Trophoblast cell (in vitro differentiated cells and primary cell): ENCODE measurements around the gene C16orf96.

Experiments
- DNase-seq, 2 donors: peaks; one replicate each; pipeline ENCODE4 v3.0.0-alpha.2; 2016
- H2AFZ ChIP-seq: 2 replicates; pipeline ENCODE4 v1.6.1; 2013; ENCODE audit warnings: low read length, moderate library complexity, mild to moderate bottlenecking; ENCODE audit not compliant: insufficient read depth, poor library complexity
- H2AK5ac ChIP-seq: 2 replicates; pipeline ENCODE4 v1.6.1; 2013; ENCODE audit warnings: mild to moderate bottlenecking, low read length
- H2BK120ac ChIP-seq: 2 replicates; pipeline ENCODE4 v1.6.1; 2013; ENCODE audit warnings: low read length, mild to moderate bottlenecking, moderate library complexity; ENCODE audit not compliant: insufficient read depth, poor library complexity
- H2BK12ac ChIP-seq: 2 replicates; pipeline ENCODE4 v1.6.1; 2013; ENCODE audit warnings: mild to moderate bottlenecking, low read length, moderate library complexity
- H2BK5ac ChIP-seq: 2 replicates; pipeline ENCODE4 v1.6.1; 2013; ENCODE audit warnings: low read length, low read depth, moderate library complexity, mild to moderate bottlenecking; ENCODE audit not compliant: poor library complexity
- H3K14ac ChIP-seq: 2 replicates; pipeline ENCODE4 v1.6.1; 2013; ENCODE audit warnings: mild to moderate bottlenecking, low read length
- H3K18ac ChIP-seq: 2 replicates; pipeline ENCODE4 v1.6.1; 2013; ENCODE audit warnings: mild to moderate bottlenecking, low read length
- H3K23ac ChIP-seq: 2 replicates; pipeline ENCODE4 v1.6.1; 2013; ENCODE audit warnings: low read length
- H3K27ac ChIP-seq: 2 replicates; pipeline ENCODE4 v1.5.1; 2013; ENCODE audit warnings: low read depth, mild to moderate bottlenecking, inconsistent platforms, low read length, moderate library complexity
- H3K27me3 ChIP-seq: 2 replicates; pipeline ENCODE4 v1.6.1; 2013; ENCODE audit warnings: inconsistent platforms, mild to moderate bottlenecking, low read length, moderate library complexity; ENCODE audit not compliant: insufficient read depth
- H3K36me3 ChIP-seq, 2 experiments: 1 replicate in 1 of 2; 2 replicates in 1 of 2; pipeline ENCODE4 v1.6.1; 2013; ENCODE audit warnings: low read length in 2 of 2, mild to moderate bottlenecking in 2 of 2, moderate library complexity in 1 of 2; ENCODE audit not compliant: insufficient read depth in 2 of 2, control insufficient read depth in 1 of 2
- H3K4ac ChIP-seq: 2 replicates; pipeline ENCODE4 v1.6.1; 2013; ENCODE audit warnings: low read depth, mild to moderate bottlenecking, low read length, moderate library complexity
- H3K4me1 ChIP-seq, 2 experiments: 1 replicate in 1 of 2; 2 replicates in 1 of 2; pipeline ENCODE4 v1.6.1; 2013; ENCODE audit warnings: low read length in 2 of 2, mild to moderate bottlenecking in 2 of 2, moderate library complexity in 1 of 2; ENCODE audit not compliant: insufficient read depth in 2 of 2, control insufficient read depth in 1 of 2
- H3K4me2 ChIP-seq: 2 replicates; pipeline ENCODE4 v1.6.1; 2013; ENCODE audit warnings: inconsistent platforms, mild to moderate bottlenecking, low read length, moderate library complexity
- H3K4me3 ChIP-seq: 2 replicates; pipeline ENCODE4 v1.5.1; 2013; ENCODE audit warnings: mild to moderate bottlenecking, low read depth, low read length, inconsistent platforms
- H3K79me1 ChIP-seq: one replicate; pipeline ENCODE4 v1.6.1; 2013; ENCODE audit warnings: low read length
- H3K79me2 ChIP-seq: 2 replicates; pipeline ENCODE4 v1.6.1; 2013; ENCODE audit warnings: low read length, mild to moderate bottlenecking; ENCODE audit not compliant: control insufficient read depth, insufficient read depth, poor library complexity
- H3K9ac ChIP-seq: 2 replicates; pipeline ENCODE4 v1.6.1; 2013; ENCODE audit warnings: mild to moderate bottlenecking, low read length
- H3K9me3 ChIP-seq: 2 replicates; pipeline ENCODE4 v1.6.1; 2013; ENCODE audit warnings: low read depth, mild to moderate bottlenecking, control low read depth, inconsistent platforms, low read length; ENCODE audit not compliant: insufficient read depth
- H4K12ac ChIP-seq: 2 replicates; pipeline ENCODE4 v1.6.1; 2013; ENCODE audit warnings: low read depth, mild to moderate bottlenecking, low read length, moderate library complexity
- H4K8ac ChIP-seq: 2 replicates; pipeline ENCODE4 v1.6.1; 2013; ENCODE audit warnings: low read depth, mild to moderate bottlenecking, low read length, moderate library complexity
- H4K91ac ChIP-seq: one replicate; pipeline ENCODE4 v1.6.1; 2013; ENCODE audit warnings: low read depth, mild to moderate bottlenecking, low read length, moderate library complexity
- WGBS: extraction: QIAGEN DNeasy Blood & Tissue Kit; methylation state at CpG from one replicate; pipeline ENCODE4 v1.1.7; 2013; ENCODE audit warnings: missing lambda C conversion rate; ENCODE audit not compliant: insufficient read length, insufficient coverage; ENCODE audit errors: extremely low coverage; 5-methylcytosine and 5-hydroxymethylcytosine counted together

Gene C16orf96

DNA sequence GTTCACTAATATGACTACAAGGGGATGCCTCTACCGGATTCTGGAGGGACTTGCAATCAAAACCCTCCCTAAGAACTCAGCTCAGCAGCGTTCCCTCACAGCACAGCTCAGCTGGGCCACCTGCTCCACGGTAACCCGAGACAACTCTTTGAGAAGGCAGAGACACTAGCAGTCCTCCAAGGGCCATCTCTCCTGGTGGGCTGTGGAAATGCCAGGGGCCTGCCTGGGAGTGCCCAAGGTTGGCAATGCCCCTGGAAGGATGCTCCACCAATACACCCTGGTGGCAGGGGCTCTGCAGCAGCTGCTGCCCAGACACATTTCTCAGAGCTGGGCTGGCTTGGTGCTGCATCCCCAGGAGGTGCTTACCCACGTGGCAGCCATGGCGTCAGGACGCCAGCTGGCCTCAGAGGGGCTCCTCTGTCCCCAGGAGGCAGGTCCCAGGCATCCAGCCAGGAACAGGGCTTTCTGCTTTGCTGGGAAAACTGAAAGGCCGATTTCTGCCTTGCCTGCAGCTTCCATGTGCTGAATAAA lies 34.0 kb upstream of the C16orf96 start:
- WGBS, result no CpG with 5 or more reads among the region's 8 CpGs
- no peak for DNase-seq
- no peak overlapping the region for H3K27ac ChIP-seq
- H3K9ac ChIP-seq, result no peak overlapping the region
- no peaks in the 10 kb centered on the region for H3K79me2 ChIP-seq
- H3K4ac ChIP-seq, result no peak overlapping the region
- no peak overlapping the region for H3K4me2 ChIP-seq
- H3K36me3 ChIP-seq, result no peaks in the 10 kb centered on the region
- H3K18ac ChIP-seq, result no peak overlapping the region
- no peak overlapping the region for H3K14ac ChIP-seq
- no peak overlapping the region for H4K8ac ChIP-seq
- no peaks in the 10 kb centered on the region for H3K79me1 ChIP-seq
- H2AFZ ChIP-seq, result no peak overlapping the region
- H2BK12ac ChIP-seq, result no peak overlapping the region
- no peak overlapping the region for H3K23ac ChIP-seq
- H4K12ac ChIP-seq, result no peak overlapping the region
- H3K4me1 ChIP-seq, result no peaks in the 10 kb centered on the region
- no peaks in the 10 kb centered on the region for H3K9me3 ChIP-seq
- H3K4me3 ChIP-seq, result no peak overlapping the region
- H2AK5ac ChIP-seq, result no peak overlapping the region
- H2BK5ac ChIP-seq, result no peak overlapping the region
- H3K27me3 ChIP-seq, result no peaks in the 10 kb centered on the region
- no peak overlapping the region for H2BK120ac ChIP-seq
- H4K91ac ChIP-seq, result no peak overlapping the region

DNA sequence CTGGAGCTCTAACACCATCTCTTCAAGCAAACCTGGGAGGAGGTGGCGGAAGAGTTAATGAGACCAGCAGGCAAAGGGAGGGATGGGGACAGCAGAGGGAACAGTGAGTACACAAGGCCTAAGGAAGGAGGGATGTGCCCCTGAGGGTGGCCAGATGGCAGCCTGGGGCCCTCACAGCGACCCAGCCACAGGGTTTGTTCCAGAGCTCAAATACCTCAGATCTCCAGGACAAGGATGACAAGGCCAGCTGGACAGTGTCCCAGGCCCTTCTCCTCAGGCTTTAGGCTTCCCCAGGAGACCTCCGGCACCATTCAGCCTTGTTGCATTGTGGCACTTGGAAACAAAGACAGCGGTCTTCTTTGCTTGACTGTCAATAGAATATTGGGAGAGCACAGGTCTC lies 32.5 kb upstream of the C16orf96 start:
- no peak overlapping the region for H3K4me2 ChIP-seq
- H2AK5ac ChIP-seq, result no peak overlapping the region
- H3K4me3 ChIP-seq, result no peak overlapping the region
- H3K14ac ChIP-seq, result no peak overlapping the region
- H3K4me1 ChIP-seq, result peaks cover 0 to under 1% of the 10 kb centered on the region in 2 experiments
- no CpG with 5 or more reads among the region's 4 CpGs for WGBS
- H3K36me3 ChIP-seq, result no peaks in the 10 kb centered on the region
- no peak overlapping the region for H3K18ac ChIP-seq
- H4K91ac ChIP-seq, result no peak overlapping the region
- no peaks in the 10 kb centered on the region for H3K27me3 ChIP-seq
- no peak overlapping the region for H3K23ac ChIP-seq
- no peaks in the 10 kb centered on the region for H3K79me2 ChIP-seq
- H3K9me3 ChIP-seq, result no peaks in the 10 kb centered on the region
- no peak overlapping the region for H2AFZ ChIP-seq
- no peak for DNase-seq
- H2BK5ac ChIP-seq, result no peak overlapping the region
- H3K27ac ChIP-seq, result no peak overlapping the region
- H2BK12ac ChIP-seq, result no peak overlapping the region
- no peaks in the 10 kb centered on the region for H3K79me1 ChIP-seq
- no peak overlapping the region for H4K12ac ChIP-seq
- H3K4ac ChIP-seq, result no peak overlapping the region
- H3K9ac ChIP-seq, result no peak overlapping the region
- no peak overlapping the region for H4K8ac ChIP-seq
- no peak overlapping the region for H2BK120ac ChIP-seq

DNA sequence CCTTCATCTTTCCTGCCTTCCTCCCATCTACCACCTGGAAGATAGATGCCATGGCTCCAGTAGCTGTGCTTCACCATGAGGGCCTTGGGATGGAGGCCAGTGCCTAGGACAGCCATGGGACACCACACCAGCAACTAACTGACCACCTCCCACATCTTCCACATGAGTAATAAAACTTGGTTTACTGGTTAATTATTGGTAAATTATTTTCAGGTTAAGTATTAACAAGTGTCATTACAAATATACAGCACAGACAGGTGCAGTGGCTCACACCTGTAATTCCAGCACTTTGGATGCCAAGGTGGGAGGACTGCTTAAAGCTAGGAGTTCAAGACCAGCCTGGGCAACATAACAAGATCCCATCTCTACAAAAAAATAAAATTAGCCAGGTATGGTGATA lies 31.6 kb upstream of the C16orf96 start:
- H3K14ac ChIP-seq, result no peak overlapping the region
- H3K4ac ChIP-seq, result no peak overlapping the region
- no peak overlapping the region for H3K27ac ChIP-seq
- H3K27me3 ChIP-seq, result no peaks in the 10 kb centered on the region
- H3K23ac ChIP-seq, result no peak overlapping the region
- no peak for DNase-seq
- no peak overlapping the region for H3K18ac ChIP-seq
- no peak overlapping the region for H4K8ac ChIP-seq
- no peak overlapping the region for H3K9ac ChIP-seq
- H4K12ac ChIP-seq, result no peak overlapping the region
- H2BK5ac ChIP-seq, result no peak overlapping the region
- no peak overlapping the region for H2BK120ac ChIP-seq
- peaks cover 6 to 8% of the 10 kb centered on the region in 2 experiments for H3K4me1 ChIP-seq
- no peak overlapping the region for H2AFZ ChIP-seq
- no peaks in the 10 kb centered on the region for H3K36me3 ChIP-seq
- no peak overlapping the region for H3K4me2 ChIP-seq
- no peak overlapping the region for H2BK12ac ChIP-seq
- no peak overlapping the region for H2AK5ac ChIP-seq
- no peak overlapping the region for H3K4me3 ChIP-seq
- H3K9me3 ChIP-seq, result no peaks in the 10 kb centered on the region
- H3K79me1 ChIP-seq, result peaks cover 2% of the 10 kb centered on the region
- no peak overlapping the region for H4K91ac ChIP-seq
- no peaks in the 10 kb centered on the region for H3K79me2 ChIP-seq

DNA sequence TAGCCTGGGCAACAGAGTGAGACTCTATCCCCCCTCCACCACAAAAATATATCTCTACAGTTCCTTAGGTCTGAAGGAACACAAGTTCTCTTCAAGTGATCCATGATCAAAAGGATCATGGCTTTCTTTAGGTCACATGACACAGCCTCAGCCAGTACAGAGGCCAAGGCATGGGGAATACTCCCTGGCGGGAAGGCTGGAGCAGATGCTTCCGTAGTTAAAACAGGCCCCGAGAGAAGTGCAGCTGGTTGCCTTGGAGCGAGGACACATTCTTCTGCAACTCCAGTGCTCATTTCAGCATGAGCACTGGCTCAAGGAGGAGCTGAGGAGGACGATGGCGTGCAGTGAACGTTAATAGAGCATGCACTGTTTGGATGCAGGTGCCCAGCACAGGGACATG lies 31.1 kb upstream of the C16orf96 start:
- WGBS, result no CpG with 5 or more reads among the region's 7 CpGs
- H2AK5ac ChIP-seq, result no peak overlapping the region
- H3K4ac ChIP-seq, result no peak overlapping the region
- no peak overlapping the region for H2AFZ ChIP-seq
- H3K27me3 ChIP-seq, result no peaks in the 10 kb centered on the region
- H3K9me3 ChIP-seq, result no peaks in the 10 kb centered on the region
- H3K79me1 ChIP-seq, result peaks cover 2% of the 10 kb centered on the region
- no peak overlapping the region for H4K91ac ChIP-seq
- no peak overlapping the region for H3K14ac ChIP-seq
- H2BK12ac ChIP-seq, result no peak overlapping the region
- no peak overlapping the region for H2BK120ac ChIP-seq
- no peak overlapping the region for H3K18ac ChIP-seq
- no peaks in the 10 kb centered on the region for H3K79me2 ChIP-seq
- no peak overlapping the region for H3K9ac ChIP-seq
- H4K8ac ChIP-seq, result no peak overlapping the region
- H3K23ac ChIP-seq, result no peak overlapping the region
- DNase-seq, result no peak
- H3K4me3 ChIP-seq, result no peak overlapping the region
- peaks cover 10 to 12% of the 10 kb centered on the region in 2 experiments for H3K4me1 ChIP-seq
- no peaks in the 10 kb centered on the region for H3K36me3 ChIP-seq
- H2BK5ac ChIP-seq, result no peak overlapping the region
- no peak overlapping the region for H3K27ac ChIP-seq
- no peak overlapping the region for H3K4me2 ChIP-seq
- no peak overlapping the region for H4K12ac ChIP-seq
